Parathyroid adenoma (tissue), 2 donors: ENCODE data around the gene LPAR4.

Experiments
- H2AFZ ChIP-seq: fragments of 300-600 bp; sonication (generic); one replicate; pipeline ENCODE4 v1.7.0; 2017; ENCODE audit warnings: antibody characterized with exemption, mild to moderate bottlenecking
- H3K27ac ChIP-seq: fragments of 300-600 bp; sonication (generic); one replicate; pipeline ENCODE4 v1.7.0; 2017
- H3K27me3 ChIP-seq: fragments of 300-600 bp; sonication (generic); one replicate; pipeline ENCODE4 v1.7.0; 2017; ENCODE audit warnings: low read length; ENCODE audit not compliant: control insufficient read depth, insufficient read depth
- H3K36me3 ChIP-seq: fragments of 300-600 bp; sonication (generic); one replicate; pipeline ENCODE4 v1.7.0; 2017; ENCODE audit warnings: low read length; ENCODE audit not compliant: control insufficient read depth, insufficient read depth
- H3K4me1 ChIP-seq: fragments of 300-600 bp; sonication (generic); one replicate; pipeline ENCODE4 v1.7.0; 2017; ENCODE audit warnings: control low read depth
- H3K4me2 ChIP-seq: fragments of 300-600 bp; sonication (generic); one replicate; pipeline ENCODE4 v1.7.0; 2017; ENCODE audit warnings: low read length
- H3K4me3 ChIP-seq: fragments of 300-600 bp; sonication (generic); one replicate; pipeline ENCODE4 v1.7.0; 2017; ENCODE audit warnings: low read depth, low read length
- H3K79me2 ChIP-seq: fragments of 300-600 bp; sonication (generic); one replicate; pipeline ENCODE4 v1.7.0; 2017; ENCODE audit warnings: control low read depth
- H3K9ac ChIP-seq: fragments of 300-600 bp; sonication (generic); one replicate; pipeline ENCODE4 v1.7.0; 2017; ENCODE audit warnings: mild to moderate bottlenecking
- H3K9me3 ChIP-seq: fragments of 300-600 bp; sonication (generic); one replicate; pipeline ENCODE4 v1.7.0; 2017; ENCODE audit warnings: low read length; ENCODE audit not compliant: control insufficient read depth
- CTCF ChIP-seq: fragments of 300-600 bp; sonication (generic); IDR thresholded peaks from one replicate; pipeline ENCODE4 v1.7.0; 2017; ENCODE audit warnings: antibody characterized with exemption, mild to moderate bottlenecking
- donor health status: primary hyperparathyroidism.

LPAR4 gene

GRCh38 chrX:78753571-78753970, 6.1 kb downstream of the LPAR4 start:
- Histone ChIP-seq H3K27me3 (no peaks in the 10 kb centered on the region), H3K27ac (no peak overlapping the region), H3K36me3 (no peaks in the 10 kb centered on the region), H3K9ac (no peak overlapping the region), H3K9me3 (no peaks in the 10 kb centered on the region), H2AFZ (no peak overlapping the region), H3K4me1 (no peaks in the 10 kb centered on the region), H3K79me2 (no peaks in the 10 kb centered on the region), H3K4me3 (no peak overlapping the region), H3K4me2 (no peak overlapping the region)
- no peak for TF ChIP-seq CTCF

- Histone ChIP-seq H3K36me3 (no peaks in the 10 kb centered on the region), H3K27me3 (no peaks in the 10 kb centered on the region), H2AFZ (no peak overlapping the region), H3K4me3 (no peak overlapping the region), H3K79me2 (no peaks in the 10 kb centered on the region), H3K9me3 (no peaks in the 10 kb centered on the region), H3K9ac (no peak overlapping the region), H3K4me1 (no peaks in the 10 kb centered on the region), H3K27ac (no peak overlapping the region), H3K4me2 (no peak overlapping the region)
- TF ChIP-seq CTCF: no peak
These were observed 7.4 kb downstream of the LPAR4 start for GRCh38 chrX:78754917-78755316.

DNA sequence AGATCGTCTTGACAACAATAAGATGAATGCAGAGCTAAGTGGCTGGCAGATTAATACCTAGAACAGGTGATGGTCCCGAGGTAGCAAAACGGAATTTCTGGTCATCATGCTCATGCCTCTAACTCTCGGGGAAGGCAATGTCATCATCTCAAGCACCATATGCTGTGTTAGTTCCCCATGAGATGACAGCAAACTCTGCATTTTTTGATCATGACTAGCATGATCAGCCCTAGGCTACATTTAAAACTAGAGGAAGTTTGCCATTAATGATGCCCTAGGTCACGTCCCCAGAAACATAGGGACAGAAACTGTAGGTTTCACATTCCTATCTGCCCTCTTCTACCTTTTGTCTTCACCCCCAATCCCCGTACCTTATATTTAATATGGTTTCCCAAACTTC, 11.6 kb downstream of the LPAR4 start:
- no peak overlapping the region for H3K9ac ChIP-seq
- H3K36me3 ChIP-seq: no peaks in the 10 kb centered on the region
- H3K79me2 ChIP-seq: no peaks in the 10 kb centered on the region
- H3K4me1 ChIP-seq: no peaks in the 10 kb centered on the region
- no peaks in the 10 kb centered on the region for H3K9me3 ChIP-seq
- no peaks in the 10 kb centered on the region for H3K27me3 ChIP-seq
- no peak overlapping the region for H3K4me3 ChIP-seq
- no peak overlapping the region for H3K27ac ChIP-seq
- no peak overlapping the region for H3K4me2 ChIP-seq
- no peak for TF ChIP-seq CTCF
- H2AFZ ChIP-seq: no peak overlapping the region

DNA sequence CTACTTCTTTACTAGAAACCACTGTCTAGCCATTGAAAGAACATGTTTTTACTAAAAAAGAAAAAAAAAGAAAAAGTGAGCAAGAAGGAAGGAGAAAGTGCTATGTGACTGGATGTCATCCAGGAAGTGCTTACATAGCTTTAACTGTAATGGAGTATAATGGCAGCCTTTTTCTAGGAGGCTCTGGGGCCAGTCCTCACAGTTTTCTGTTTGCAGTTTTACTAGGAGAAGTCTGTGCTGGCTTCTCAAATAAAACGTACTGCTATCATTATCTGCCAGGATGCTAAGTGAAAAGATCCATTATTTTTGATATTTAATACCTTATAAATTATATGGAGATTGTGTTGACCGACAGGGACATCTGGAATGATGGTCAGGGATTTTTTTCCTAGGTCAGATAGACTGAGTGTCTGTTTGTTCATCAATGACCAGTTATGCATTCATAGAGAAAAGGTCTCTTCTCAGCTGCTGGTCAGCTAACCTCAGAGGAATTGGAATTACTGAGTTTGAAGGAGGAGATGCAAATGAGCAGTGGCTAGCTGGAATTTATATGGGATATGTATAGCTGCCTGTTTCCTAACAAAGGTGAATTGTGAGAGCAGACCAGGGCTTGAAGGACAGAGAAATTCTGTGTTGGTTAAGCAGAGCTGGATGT, 21.7 kb downstream of the LPAR4 start:
- H3K4me3 ChIP-seq: no peak overlapping the region
- no peak overlapping the region for H3K4me2 ChIP-seq
- H3K27ac ChIP-seq: no peak overlapping the region
- H3K36me3 ChIP-seq: no peaks in the 10 kb centered on the region
- H3K9me3 ChIP-seq: no peaks in the 10 kb centered on the region
- no peaks in the 10 kb centered on the region for H3K27me3 ChIP-seq
- H3K9ac ChIP-seq: no peak overlapping the region
- TF ChIP-seq CTCF: no peak
- no peaks in the 10 kb centered on the region for H3K79me2 ChIP-seq
- no peak overlapping the region for H2AFZ ChIP-seq
- H3K4me1 ChIP-seq: no peaks in the 10 kb centered on the region

- no peaks in the 10 kb centered on the region for H3K79me2 ChIP-seq
- no peaks in the 10 kb centered on the region for H3K36me3 ChIP-seq
- H2AFZ ChIP-seq: no peak overlapping the region
- H3K4me2 ChIP-seq: no peak overlapping the region
- H3K27me3 ChIP-seq: no peaks in the 10 kb centered on the region
- H3K4me3 ChIP-seq: no peak overlapping the region
- no peak overlapping the region for H3K27ac ChIP-seq
- no peaks in the 10 kb centered on the region for H3K9me3 ChIP-seq
- H3K4me1 ChIP-seq: no peaks in the 10 kb centered on the region
- H3K9ac ChIP-seq: no peak overlapping the region
- TF ChIP-seq CTCF: no peak
These were observed 22.4 kb downstream of the LPAR4 start for GRCh38 chrX:78769946-78770345.
